Neural cell (in vitro differentiated cells): ENCODE measurements around the gene ADSL. TPM values are rescaled to one million over a fixed set of nuclear protein-coding genes. Genes with fewer than 3 reads are reported as not detected.

Source experiments
- H2AFZ ChIP-seq: fragments of 200-600, 300-800 bp; sonication (generic), shearing (Covaris generic); 2 replicates; pipeline ENCODE4 v1.6.0; 2014; ENCODE audit warnings: low read depth, mild to moderate bottlenecking, antibody characterized with exemption, low read length, moderate library complexity
- H3F3A ChIP-seq: fragments of 200-600 bp; shearing (Covaris generic); 2 replicates; pipeline ENCODE4 v1.6.1; 2016; ENCODE audit warnings: mild to moderate bottlenecking, moderate library complexity, mixed read lengths, antibody characterized with exemption, low read length; ENCODE audit not compliant: insufficient read depth, poor library complexity, severe bottlenecking
- H3K27ac ChIP-seq: fragments of 200-600, 300-800 bp; sonication (generic), shearing (Covaris generic); 2 replicates; pipeline ENCODE4 v1.5.1; 2014; ENCODE audit warnings: mild to moderate bottlenecking, low read length, moderate library complexity
- H3K27me3 ChIP-seq: fragments of 300-800, 200-600 bp; sonication (generic), shearing (Covaris generic); 2 replicates; pipeline ENCODE4 v1.6.0; 2014; ENCODE audit warnings: mild to moderate bottlenecking, low read depth, low read length, moderate library complexity; ENCODE audit not compliant: insufficient read depth
- H3K36me3 ChIP-seq: fragments of 300-800, 200-600 bp; sonication (generic), shearing (Covaris generic); 2 replicates; pipeline ENCODE4 v1.5.1; 2014; ENCODE audit warnings: mild to moderate bottlenecking, antibody characterized with exemption, low read length, moderate library complexity; ENCODE audit not compliant: insufficient read depth
- H3K4me2 ChIP-seq: fragments of 300-800, 200-600 bp; sonication (generic), shearing (Covaris generic); 2 replicates; pipeline ENCODE4 v1.6.0; 2014; ENCODE audit warnings: mild to moderate bottlenecking, low read length
- H3K4me3 ChIP-seq: fragments of 300-800, 200-600 bp; sonication (generic), shearing (Covaris generic); 2 replicates; pipeline ENCODE4 v1.5.1; 2014; ENCODE audit warnings: mild to moderate bottlenecking, low read length, moderate library complexity
- H3K79me2 ChIP-seq: fragments of 200-600 bp; shearing (Covaris generic); replicated peaks from 2 replicates; pipeline ENCODE4 v1.6.0; 2014; ENCODE audit warnings: mild to moderate bottlenecking, low read length, moderate library complexity; ENCODE audit not compliant: insufficient read depth
- H3K9ac ChIP-seq: fragments of 300-800, 200-600 bp; sonication (generic), shearing (Covaris generic); 2 replicates; pipeline ENCODE4 v1.6.1; 2016; ENCODE audit warnings: mild to moderate bottlenecking, low read length, mixed read lengths
- H3K9me2 ChIP-seq: fragments of 200-600 bp; shearing (Covaris generic); 2 replicates; pipeline ENCODE4 v1.6.1; 2016; ENCODE audit warnings: mild to moderate bottlenecking, low read length, mixed read lengths; ENCODE audit not compliant: insufficient read depth
- H3K9me3 ChIP-seq: fragments of 200-600, 300-800 bp; sonication (generic), shearing (Covaris generic); 2 replicates; pipeline ENCODE4 v1.6.1; 2016; ENCODE audit warnings: mild to moderate bottlenecking, mixed run types, low read length, moderate library complexity, mixed read lengths
- H4K20me1 ChIP-seq: fragments of 200-600 bp; shearing (Covaris generic); 2 replicates; pipeline ENCODE4 v1.6.1; 2016; ENCODE audit warnings: mild to moderate bottlenecking, mixed run types; ENCODE audit not compliant: insufficient read depth
- EP300 ChIP-seq: fragments of 450-650 bp; conservative IDR thresholded peaks from 2 replicates; pipeline ENCODE4 v1.6.1; 2014; ENCODE audit warnings: antibody characterized with exemption, mild to moderate bottlenecking, moderate library complexity; ENCODE audit not compliant: poor library complexity, severe bottlenecking
- EZH2 ChIP-seq: fragments of 200-600, 300-800 bp; shearing (Covaris generic), sonication (generic); IDR thresholded peaks from 2 replicates; pipeline ENCODE4 v1.6.1; 2014; ENCODE audit warnings: antibody characterized with exemption, low read length, borderline replicate concordance, mild to moderate bottlenecking; ENCODE audit not compliant: insufficient read depth, poor library complexity, severe bottlenecking
- MXI1 ChIP-seq: fragments of 450-650 bp; conservative IDR thresholded peaks from 2 replicates; pipeline ENCODE4 v1.6.1; 2014; ENCODE audit warnings: antibody characterized with exemption, mild to moderate bottlenecking; ENCODE audit not compliant: poor library complexity, severe bottlenecking
- POLR2AphosphoS5 ChIP-seq: IDR thresholded peaks from 2 replicates; pipeline ENCODE4 v1.6.1; 2012
- RAD21 ChIP-seq: fragments of 450-650 bp; conservative IDR thresholded peaks from 2 replicates; pipeline ENCODE4 v1.6.1; 2014; ENCODE audit warnings: antibody characterized with exemption, mild to moderate bottlenecking, moderate library complexity
- SMC3 ChIP-seq: fragments of 450-650 bp; conservative IDR thresholded peaks from 2 replicates; pipeline ENCODE4 v1.6.1; 2014; ENCODE audit warnings: antibody characterized with exemption, mild to moderate bottlenecking, moderate library complexity; ENCODE audit not compliant: poor library complexity
- TAF1 ChIP-seq: IDR thresholded peaks from 2 replicates; pipeline ENCODE4 v1.6.1; 2012; ENCODE audit warnings: low read depth
- polyA plus RNA-seq: library from polyadenylated mRNA; depleted of rRNA; stranded (reverse); fragments of >200 nt; gene quantifications from 2 replicates; pipeline ENCODE4 v1.2.3, GENCODE V29; 2014
- TF ChIP-seq, protein P1 (sequence below): IDR thresholded peaks from 2 replicates; pipeline ENCODE4 v1.6.1; 2012; ENCODE audit warnings: borderline replicate concordance
- TF ChIP-seq, protein P2 (sequence below): fragments of 450-650 bp; IDR thresholded peaks from 2 replicates; pipeline ENCODE4 v1.5.1; 2014; ENCODE audit warnings: antibody characterized with exemption, mild to moderate bottlenecking, moderate library complexity; ENCODE audit not compliant: poor library complexity, severe bottlenecking

The ADSL gene
- polyA plus RNA-seq, 1 donor from 2014 or later: 112 TPM

DNA sequence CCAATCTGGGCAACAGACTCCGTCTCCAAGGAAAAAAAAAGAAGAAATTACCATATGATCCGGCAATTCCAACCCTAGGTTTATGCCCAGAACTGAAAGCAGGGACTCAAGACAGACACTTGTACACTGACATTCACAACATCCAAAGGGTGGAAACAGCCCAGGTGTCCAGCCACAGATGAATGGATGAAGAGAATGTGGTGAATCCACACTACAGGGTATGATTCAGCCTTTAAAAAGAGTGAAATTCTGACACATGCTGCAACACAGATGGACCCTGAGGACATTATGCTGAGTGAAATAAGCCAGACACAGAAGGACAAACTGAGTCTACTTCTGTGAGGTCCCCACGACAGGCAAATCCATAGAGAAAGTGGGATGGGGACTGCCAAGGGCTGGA, 68.0 kb downstream of the ADSL start:
- no peak overlapping the region for H3K4me2 ChIP-seq
- no peaks in the 10 kb centered on the region for H3K27me3 ChIP-seq
- H2AFZ ChIP-seq: no peak overlapping the region
- H3K4me3 ChIP-seq: no peak overlapping the region
- H3K79me2 ChIP-seq: no peaks in the 10 kb centered on the region
- no peak overlapping the region for H3K9ac ChIP-seq
- TF ChIP-seq MXI1 (no peak), POLR2AphosphoS5 (no peak), EP300 (no peak), SMC3 (no peak)
- TF ChIP-seq, protein P1, sequence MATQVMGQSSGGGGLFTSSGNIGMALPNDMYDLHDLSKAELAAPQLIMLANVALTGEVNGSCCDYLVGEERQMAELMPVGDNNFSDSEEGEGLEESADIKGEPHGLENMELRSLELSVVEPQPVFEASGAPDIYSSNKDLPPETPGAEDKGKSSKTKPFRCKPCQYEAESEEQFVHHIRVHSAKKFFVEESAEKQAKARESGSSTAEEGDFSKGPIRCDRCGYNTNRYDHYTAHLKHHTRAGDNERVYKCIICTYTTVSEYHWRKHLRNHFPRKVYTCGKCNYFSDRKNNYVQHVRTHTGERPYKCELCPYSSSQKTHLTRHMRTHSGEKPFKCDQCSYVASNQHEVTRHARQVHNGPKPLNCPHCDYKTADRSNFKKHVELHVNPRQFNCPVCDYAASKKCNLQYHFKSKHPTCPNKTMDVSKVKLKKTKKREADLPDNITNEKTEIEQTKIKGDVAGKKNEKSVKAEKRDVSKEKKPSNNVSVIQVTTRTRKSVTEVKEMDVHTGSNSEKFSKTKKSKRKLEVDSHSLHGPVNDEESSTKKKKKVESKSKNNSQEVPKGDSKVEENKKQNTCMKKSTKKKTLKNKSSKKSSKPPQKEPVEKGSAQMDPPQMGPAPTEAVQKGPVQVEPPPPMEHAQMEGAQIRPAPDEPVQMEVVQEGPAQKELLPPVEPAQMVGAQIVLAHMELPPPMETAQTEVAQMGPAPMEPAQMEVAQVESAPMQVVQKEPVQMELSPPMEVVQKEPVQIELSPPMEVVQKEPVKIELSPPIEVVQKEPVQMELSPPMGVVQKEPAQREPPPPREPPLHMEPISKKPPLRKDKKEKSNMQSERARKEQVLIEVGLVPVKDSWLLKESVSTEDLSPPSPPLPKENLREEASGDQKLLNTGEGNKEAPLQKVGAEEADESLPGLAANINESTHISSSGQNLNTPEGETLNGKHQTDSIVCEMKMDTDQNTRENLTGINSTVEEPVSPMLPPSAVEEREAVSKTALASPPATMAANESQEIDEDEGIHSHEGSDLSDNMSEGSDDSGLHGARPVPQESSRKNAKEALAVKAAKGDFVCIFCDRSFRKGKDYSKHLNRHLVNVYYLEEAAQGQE: no peak
- no peaks in the 10 kb centered on the region for H4K20me1 ChIP-seq
- H3K9me3 ChIP-seq: no peaks in the 10 kb centered on the region
- H3K27ac ChIP-seq: no peak overlapping the region
- H3K9me2 ChIP-seq: no peaks in the 10 kb centered on the region
- no peaks in the 10 kb centered on the region for H3F3A ChIP-seq
- no peaks in the 10 kb centered on the region for H3K36me3 ChIP-seq

DNA sequence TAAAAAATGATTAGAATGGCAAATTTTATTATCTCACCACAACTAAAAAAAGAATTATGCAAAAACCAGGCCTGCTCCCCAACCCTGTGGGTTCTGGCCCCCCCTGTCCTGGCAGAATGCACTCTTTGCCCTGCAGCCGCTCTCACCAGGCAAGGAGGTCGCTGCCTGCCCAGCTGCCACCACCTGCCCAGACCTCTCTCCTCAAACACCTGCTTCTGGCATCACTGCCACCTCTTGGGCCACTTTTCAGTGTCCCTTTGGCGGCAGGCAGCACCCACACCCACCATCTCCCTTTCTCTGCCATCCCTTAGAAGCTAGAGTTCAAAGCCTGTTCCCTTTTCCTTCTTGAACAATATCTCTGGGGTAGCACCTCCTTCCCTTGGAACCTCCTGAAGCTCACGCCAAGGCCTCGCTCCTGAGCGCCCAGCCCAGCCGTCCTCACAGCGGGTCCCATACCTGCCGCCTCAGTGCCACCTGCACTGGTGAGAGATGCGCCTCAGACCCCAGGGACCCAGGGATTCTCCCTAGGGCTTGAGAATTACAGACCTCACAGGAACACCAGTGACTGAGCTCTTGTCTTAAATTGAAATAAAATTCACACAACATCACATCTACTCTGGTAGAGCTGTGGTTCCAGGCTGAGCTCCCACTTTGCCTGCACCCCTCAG, 68.7 kb downstream of the ADSL start:
- no peak overlapping the region for H3K4me2 ChIP-seq
- TF ChIP-seq MXI1: no peak
- TF ChIP-seq EZH2: no peak
- TF ChIP-seq EP300: no peak
- TF ChIP-seq, protein P2, sequence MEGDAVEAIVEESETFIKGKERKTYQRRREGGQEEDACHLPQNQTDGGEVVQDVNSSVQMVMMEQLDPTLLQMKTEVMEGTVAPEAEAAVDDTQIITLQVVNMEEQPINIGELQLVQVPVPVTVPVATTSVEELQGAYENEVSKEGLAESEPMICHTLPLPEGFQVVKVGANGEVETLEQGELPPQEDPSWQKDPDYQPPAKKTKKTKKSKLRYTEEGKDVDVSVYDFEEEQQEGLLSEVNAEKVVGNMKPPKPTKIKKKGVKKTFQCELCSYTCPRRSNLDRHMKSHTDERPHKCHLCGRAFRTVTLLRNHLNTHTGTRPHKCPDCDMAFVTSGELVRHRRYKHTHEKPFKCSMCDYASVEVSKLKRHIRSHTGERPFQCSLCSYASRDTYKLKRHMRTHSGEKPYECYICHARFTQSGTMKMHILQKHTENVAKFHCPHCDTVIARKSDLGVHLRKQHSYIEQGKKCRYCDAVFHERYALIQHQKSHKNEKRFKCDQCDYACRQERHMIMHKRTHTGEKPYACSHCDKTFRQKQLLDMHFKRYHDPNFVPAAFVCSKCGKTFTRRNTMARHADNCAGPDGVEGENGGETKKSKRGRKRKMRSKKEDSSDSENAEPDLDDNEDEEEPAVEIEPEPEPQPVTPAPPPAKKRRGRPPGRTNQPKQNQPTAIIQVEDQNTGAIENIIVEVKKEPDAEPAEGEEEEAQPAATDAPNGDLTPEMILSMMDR: no peak
- TF ChIP-seq SMC3: no peak
- TF ChIP-seq POLR2AphosphoS5: no peak
- TF ChIP-seq TAF1: no peak
- TF ChIP-seq RAD21: no peak
- TF ChIP-seq, protein P1: no peak
- no peaks in the 10 kb centered on the region for H4K20me1 ChIP-seq
- H3K9ac ChIP-seq: no peak overlapping the region
- no peaks in the 10 kb centered on the region for H3F3A ChIP-seq
- no peaks in the 10 kb centered on the region for H3K9me2 ChIP-seq
- no peak overlapping the region for H2AFZ ChIP-seq
- no peaks in the 10 kb centered on the region for H3K9me3 ChIP-seq
- no peaks in the 10 kb centered on the region for H3K27me3 ChIP-seq
- H3K36me3 ChIP-seq: no peaks in the 10 kb centered on the region
- no peak overlapping the region for H3K4me3 ChIP-seq
- no peaks in the 10 kb centered on the region for H3K79me2 ChIP-seq
- H3K27ac ChIP-seq: no peak overlapping the region
